Cortex of kidney (tissue), 1 donor: ENCODE measurements around the gene ACTN4.
"Not testable (repeated sequence)": the region's sequence is repeated elsewhere in the genome, so short reads cannot be mapped to it uniquely, and the experiment has no call there.

Source experiments
- DNase-seq: peaks from one replicate; lab custom pipeline; 2025; lab: John Stamatoyannopoulos, UW

Gene ACTN4

DNA sequence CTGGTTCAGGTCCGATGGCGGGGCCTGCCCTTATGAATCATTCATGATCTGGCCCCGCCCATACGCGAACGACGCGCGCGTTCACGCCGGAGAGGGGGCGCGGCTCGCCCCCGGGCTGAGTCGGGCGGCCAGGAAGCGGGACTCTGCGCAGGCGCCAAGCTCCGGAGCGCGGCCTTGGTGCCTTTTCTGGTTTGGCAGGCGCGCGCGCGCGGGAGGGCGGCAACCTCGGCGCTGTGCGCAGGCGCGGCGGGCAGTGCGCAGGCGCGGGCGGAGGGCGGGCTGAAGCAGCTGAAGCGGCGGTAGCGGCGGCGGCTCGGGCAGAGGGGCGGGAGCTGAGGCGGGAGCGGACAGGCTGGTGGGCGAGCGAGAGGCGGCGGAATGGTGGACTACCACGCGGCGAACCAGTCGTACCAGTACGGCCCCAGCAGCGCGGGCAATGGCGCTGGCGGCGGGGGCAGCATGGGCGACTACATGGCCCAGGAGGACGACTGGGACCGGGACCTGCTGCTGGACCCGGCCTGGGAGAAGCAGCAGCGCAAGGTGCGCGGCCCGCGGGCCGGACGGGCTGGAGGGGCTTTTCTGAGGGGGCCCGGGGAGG is at the start of gene ACTN4:
Gene ACTN4 (plus strand): TSS at position 282 of the 598 bp plus-strand sequence. CDS start 97 bp downstream, at position 379.
- DNase-seq, result peak; percentile 98

DNA sequence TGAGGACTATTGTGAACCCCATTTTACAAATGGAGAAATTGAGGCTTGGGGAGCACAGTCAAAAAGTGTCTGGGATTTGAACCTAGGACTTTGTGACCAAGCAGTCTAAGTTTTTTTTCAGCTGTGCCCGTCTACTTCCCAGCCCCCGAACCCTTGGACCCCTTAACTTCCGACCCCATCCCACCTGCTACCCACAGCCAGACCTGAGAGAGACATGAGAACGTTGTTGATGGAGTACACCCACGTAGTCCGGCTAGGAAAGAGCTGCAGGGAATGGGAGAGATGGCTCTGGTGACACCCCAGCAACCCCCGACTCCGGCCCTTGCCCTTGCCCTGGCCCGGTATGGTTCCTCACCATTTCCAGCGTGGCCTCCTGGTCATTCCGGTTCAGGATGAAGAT is 47.7 kb upstream of the ACTN4 start:
- no peak for DNase-seq

DNA sequence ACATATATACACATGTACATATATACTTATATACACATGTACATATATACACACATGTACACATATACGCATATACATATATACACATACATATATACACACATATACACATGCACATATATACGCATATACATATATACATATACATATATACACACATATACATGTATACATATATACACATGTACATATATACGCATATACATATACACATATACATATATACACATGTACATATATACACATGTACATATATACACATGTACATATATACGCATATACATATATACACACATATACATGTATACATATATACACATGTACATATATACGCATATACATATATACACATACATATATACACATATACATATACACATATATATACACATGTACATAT is 44.6 kb upstream of the ACTN4 start:
- DNase-seq, result not testable (repeated sequence)

DNA sequence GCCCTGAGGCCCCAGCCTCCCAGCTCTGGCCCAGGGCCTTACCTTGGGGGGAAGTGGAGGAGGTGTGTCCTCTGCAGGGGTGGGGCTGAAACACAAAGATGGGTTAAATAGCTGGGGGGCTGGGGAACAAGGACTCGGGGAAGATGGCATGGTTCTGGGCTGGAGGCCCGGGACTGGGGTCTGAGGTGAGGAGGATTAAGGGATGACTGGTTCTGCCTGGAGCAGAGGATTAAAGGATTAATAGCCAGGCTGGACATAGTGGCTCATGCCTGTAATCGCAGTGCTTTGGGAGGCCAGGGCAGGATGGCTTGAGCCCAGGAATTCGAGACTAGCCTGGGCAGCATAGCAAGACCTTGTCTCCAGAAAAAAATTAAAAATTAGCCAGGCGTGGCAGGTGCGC is 41.3 kb upstream of the ACTN4 start:
- DNase-seq, result no peak

DNA sequence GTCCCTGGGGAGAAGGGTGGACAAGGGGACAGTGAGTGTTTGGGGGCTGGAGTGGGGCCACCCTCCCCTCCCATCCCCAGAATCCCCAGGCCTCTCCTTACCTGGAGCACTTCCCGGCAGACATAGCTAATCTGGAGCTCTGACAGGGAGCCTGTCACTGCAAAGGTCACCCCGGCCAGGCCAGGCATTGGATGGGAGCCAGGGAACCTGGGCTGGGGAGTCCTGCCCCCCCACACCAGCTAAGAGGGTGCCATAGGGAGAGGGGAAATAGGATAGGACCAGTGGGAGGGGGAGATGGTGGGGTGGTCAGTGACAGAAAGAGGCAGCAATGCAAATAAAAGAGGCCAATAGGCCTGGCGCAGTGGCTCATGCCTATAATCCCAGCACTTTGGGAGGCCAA is 33.2 kb upstream of the ACTN4 start:
- no peak for DNase-seq

DNA sequence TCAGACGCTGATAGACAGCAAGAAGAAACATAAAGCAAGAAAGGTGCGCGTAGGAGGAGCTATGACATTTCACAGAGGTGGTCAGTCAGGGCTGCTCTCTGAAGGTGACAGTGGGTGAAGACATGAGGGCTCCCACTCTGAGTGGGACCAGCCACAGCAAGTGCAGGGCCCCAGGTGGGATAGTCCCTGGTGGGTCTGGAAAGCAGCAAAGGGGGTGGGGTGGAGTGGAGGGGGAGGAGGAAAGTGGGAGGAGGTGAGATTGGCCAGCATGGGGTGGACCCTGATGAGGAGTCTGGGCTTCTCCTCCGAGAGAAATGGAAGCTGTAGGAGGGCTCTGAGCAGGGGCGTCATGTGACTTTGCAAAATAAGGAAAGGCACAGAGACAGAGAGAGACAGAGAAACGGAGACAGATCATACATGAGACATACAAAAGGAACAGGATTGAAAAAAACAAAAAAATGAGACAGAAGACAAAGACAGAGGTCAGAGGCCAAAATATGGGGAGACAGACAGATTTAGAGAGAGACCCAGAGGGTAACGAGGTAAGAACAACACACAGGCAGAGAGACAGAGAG is 32.4 kb upstream of the ACTN4 start:
- DNase-seq, result no peak

DNA sequence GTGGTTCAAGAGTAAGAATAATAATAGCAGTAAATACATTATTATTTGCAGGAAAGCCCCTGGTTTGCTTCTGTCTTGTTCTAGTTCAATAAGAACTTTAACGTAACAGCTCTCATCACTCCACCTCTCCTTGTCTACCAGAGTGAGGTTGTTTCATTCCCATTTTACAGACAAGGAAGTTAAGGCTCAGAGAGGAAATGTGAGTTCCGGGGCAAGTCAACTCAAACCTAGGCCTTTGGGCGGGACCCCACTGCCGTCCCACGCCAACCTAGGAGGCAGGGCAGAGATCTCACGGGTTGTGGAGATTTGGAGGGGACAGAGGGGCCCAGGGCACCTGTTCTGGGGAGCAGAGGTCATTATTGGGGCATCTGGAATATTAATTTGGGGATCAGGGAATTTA is 31.2 kb upstream of the ACTN4 start:
- no peak for DNase-seq

DNA sequence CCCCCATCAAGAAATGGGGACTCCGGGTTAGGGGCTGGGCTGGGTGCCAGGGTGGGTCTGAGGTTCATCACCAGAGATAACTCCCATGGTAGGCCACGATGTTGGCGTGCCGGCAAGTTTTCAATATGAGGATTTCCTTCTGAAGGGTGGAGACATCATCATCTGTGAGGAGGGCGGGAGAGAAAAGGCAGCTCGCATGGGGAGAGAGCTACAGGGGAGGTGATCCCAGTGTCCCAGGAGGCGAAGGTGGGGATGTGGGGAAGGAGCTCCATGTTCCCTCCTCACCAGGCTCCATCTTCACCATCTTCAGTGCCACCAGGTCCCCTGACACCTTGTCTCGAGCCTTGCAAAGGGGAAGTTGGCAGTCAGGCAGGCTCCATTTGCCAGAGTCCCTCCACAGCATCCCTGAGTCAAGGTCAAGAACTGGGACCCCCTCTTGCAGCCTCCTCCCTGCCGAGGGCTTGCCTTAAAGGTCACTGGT is 30.1 kb upstream of the ACTN4 start:
- no peak for DNase-seq

DNA sequence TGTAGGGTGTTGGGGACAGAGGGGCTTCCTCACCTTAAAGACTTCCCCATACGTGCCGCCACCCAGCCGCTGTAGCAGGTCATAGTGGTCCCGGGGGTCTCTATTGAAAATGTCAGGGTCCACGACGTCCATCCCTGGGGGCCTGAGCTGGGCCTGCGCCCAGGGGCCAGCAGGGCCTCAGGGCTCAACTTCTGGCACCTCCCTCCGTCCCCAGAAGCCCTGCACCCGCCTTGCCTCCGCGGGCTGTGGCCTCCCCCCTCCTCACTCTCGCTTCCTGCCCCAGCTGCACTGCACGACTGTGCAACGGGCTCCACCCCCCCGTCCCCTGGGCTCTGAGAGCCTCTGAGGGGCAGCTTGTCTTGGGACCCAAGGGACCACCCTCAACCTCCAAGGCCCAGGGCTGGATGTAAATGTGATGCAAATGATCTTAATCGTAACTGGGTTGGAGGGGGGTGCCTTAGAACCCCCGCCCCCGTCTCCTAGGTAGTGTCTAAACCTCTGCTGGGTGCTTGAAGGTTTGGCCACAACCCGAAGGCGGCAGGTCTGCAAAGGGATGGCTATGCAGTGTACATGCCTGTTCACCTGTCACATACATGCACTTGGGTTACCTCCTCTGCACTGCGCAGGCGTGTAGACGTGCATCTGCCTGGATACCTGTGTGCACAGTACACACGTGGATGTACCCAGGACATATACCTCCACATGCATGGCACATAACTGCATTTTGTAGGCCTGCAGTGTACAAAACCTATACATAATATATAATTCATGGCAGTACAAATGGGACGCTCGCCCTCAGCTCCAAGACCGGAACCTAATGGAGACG is 29.5 kb upstream of the ACTN4 start, which contains the start of gene MAP4K1:
Gene MAP4K1 (minus strand): TSS at position 190 of the 826 bp plus-strand sequence. CDS start 58 bp downstream, at position 132.
- no peak for DNase-seq

DNA sequence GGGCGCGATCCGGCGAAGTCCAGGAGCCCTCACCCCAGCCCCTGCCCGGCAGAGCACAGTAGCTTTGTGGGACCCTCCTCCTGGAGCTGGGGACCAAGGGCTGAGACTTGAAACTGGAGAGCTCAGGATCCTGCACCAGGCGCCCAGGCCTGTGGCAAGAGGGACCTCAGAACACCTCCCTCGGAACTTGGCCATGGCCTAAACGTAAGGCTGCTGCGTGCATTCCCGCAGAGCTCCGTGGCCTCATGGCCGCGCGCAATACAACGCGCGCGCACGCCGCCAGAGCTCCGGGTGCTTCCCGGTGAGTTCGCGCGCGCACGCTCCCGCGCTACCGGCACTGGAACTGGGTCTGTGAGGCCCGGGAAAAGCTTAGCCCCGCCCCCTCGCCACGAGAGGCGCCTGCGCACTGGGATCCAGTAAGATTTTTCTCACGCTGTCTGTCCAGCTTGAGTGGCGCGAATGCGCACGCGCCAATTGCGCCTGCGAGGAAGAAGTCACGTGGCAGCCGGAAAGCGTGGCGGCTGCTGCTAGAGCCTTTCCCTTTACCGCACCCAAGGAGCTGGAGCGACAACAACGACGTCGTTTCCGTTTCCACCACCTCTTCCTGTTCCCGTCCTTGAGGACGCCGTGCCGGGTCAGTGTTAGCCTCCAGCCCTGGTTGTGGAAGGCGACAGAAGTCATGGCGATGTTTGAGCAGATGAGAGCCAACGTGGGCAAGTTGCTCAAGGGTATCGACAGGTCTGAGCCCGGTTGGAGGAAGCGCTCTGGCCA is 28.7 kb upstream of the ACTN4 start, which contains the start of gene EIF3K:
Gene EIF3K (plus strand): TSS at position 599 of the 771 bp plus-strand sequence. CDS start 81 bp downstream, at position 680.
- peak; percentile 62 for DNase-seq

DNA sequence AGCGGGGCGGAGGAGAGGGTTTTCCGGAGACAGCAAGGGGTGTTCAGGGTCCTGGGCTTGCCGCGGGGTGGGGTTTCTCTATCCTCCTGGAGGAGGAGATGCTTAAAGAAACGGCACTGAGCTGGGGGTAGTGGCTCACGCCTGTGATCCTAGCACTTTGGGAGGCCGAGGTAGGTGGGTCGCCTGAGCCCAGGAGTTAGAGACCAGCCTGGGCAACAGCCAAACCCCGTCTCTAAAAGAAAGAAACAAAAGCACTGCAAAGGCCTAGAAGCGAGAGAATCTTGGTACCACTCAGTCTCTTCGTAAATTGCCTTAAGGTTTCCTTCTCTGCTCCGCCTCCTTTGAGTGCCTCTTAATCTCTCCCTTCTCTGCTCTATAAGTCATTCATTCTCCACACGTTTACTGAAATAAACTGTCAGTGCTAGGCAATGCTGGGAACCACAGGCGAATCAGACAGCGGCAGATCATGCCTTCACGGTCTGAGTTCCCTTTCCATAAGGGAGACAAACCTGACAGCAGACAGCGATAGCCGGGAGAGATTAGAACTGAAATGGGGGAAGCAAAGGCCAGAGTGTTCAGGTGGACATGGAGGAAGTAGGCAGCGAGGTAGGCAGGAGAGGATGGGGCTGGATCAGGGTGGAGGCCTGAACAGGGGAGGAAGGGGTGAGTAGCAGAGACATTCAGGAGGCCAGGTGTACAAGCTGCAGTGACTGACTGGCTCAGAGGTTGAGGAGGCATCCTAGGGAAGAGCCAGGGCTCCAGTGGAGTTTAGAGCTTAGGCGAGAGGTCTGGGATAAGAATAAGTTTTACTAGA is 27.9 kb upstream of the ACTN4 start:
- no peak for DNase-seq

DNA sequence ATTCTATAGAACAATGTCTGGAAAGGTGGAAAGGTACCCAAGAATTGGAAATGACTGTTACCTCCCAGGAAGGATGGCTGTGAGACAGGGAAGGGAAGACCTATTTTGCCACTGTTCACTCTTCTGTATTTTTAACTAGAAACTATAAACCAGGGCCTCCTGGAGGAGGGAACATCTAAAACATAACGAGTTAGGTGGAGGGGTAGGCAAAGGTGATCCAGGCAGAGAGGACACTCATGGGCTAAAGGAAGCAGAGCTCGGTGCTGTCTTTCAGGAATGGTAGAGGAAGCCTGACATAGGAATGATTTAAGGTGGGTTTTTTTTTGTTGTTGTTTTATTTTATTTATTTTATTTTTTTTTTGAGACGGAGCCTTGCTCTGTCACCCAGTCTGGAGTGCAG is 22.6 kb upstream of the ACTN4 start:
- no peak for DNase-seq

DNA sequence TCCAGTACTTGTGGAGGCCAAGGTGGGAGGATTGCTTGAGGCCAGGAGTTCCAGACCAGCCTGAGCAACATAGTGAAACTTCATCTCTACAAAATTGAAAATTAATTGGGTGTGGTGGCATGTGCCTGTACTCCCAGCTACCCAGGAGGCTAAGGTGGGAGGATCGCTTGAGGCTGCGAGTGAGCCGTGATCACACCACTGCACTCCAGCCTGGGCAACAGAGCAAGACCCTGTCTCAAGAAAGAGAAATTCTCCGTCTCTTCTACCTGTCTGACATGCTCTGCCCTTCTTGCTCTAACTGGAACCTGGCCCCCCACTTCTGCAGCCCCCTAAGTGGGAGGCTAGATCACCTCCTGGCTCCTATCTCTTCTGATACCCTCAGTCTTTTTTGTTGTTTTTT is 21.0 kb upstream of the ACTN4 start:
- no peak for DNase-seq

DNA sequence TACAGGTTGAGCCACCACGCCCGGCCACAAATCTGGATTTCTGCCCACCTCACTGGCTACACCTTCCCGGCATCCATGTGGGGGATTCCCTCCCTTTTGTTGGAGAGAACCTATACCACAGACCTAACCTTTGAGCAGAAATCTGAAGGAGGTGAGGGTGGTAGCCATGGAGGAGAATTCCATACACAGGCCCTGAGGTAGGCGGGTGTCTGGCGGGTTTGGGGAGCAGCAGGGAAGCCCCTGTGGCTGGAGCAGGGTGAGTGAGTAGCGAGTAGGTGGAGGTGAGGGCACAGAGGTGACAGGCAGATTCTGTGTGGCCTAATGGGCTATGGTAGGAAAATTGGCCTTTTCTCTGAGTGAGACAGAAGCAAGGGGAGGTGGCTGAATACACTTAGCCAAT is 17.9 kb upstream of the ACTN4 start:
- no peak for DNase-seq

DNA sequence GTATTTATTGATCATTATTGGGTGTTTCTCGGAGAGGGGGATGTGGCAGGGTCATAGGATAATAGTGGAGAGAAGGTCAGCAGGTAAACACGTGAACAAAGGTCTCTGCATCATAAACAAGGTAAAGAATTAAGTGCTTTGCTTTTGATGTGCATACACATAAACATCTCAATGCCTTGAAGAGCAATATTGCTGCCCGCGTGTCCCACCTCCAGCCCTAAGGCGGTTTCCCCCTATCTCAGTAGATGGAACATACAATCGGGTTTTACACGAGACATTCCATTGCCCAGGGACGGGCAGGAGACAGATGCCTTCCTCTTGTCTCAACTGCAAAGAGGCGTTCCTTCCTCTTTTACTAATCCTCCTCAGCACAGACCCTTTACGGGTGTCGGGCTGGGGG is 16.1 kb upstream of the ACTN4 start:
- not testable (repeated sequence) for DNase-seq

DNA sequence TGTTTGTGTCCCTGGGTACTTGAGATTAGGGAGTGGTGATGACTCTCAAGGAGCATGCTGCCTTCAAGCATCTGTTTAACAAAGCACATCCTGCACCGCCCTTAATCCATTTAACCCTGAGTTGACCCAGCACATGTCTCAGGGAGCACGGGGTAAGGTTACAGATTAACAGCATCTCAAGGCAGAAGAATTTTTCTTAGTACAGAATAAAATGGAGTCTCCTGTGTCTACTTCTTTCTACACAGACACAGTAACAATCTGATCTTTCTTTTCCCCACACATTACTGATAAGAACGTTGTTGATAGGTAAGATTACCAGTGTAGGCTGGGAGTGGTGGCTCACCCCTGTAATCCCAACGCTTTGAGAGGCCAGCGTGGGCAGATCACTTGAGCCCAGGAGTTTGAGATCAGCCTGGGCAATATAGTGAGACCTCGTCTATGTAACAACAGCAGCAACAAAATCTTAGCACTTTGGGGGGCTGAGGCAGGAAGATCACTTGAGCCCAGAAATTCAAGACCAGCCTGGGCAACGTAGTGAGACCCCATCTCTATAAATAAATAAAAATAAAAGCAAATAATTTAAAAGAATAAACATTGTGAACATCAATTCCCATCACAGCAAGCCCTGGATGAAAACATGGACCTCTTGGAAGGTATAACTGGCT is 15.5 kb upstream of the ACTN4 start:
- DNase-seq, result not testable (repeated sequence)

DNA sequence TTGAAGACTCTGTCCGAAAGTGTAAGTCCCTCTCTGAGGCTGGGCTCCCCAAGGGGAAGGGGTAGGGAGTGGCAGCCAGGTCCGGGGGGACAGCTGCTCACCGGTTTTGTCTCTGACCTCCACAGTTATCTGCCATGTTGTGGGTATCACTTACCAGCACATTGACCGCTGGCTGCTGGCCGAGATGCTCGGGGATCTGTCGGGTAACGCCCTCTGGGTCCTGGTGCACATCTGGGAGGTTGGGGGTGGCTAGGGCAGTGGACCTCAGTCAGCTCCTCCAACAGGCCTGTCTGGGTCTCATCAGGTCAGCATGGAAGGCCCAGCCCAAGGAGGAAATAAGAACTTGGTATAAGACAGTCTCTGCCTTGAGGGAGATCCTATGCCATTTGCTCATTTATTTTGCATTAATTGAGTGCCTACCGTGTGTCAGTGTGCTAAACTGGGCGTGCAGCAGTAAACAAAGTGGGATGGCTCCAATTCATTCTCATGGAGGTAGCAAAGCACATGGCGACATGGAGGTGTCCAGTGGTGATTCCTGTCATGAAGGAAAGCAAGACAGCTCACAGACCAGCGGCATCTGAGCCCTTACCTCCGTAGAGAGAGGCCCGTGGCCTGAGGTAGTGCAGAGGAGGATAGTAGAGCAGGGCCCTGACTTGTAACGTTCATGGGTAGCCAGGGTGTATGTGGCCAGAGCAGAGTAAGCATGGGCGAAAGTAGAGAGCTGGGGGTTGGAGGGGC is 14.8 kb upstream of the ACTN4 start:
- no peak for DNase-seq

DNA sequence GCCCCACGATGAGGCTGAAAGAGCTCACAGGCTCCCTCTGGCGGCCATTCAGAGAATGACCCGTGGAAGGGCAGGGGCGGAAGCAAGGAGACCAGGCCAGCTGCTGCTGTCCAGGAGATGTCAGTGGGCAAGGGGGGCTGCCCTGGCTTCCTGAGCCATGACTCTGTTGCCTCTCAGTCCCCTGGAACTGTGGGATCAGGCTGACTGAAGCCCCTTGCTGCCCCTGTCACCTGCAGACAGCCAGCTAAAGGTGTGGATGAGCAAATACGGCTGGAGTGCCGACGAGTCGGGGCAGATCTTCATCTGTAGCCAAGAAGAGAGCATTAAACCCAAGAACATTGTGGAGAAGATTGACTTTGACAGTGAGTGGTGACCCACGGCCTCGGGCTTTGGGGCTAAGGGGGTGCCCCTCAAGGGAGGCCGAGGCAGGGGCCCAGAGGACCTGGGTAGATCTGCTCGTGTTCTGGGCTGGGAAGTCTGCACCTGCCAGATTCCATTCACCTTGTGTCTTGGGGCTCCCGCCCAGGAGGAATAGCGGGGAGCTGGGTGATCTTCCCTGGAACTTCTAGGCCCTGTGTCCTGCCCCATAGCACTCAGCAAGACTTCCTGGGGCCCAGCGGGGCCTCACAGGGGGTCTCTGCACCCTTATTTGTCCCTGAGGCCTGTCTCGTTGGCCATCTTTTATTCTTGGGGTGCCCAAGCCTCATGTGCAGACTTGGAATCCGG is 12.5 kb upstream of the ACTN4 start:
- no peak for DNase-seq
